GM19025 (cell line): ENCODE data around the gene LIF.
A peak's percentile ranks its signal among the peaks of the same experiment; 100 is the strongest.

Experiments
- ATAC-seq: cut with Tn5 transposase; IDR thresholded peaks from one replicate; pipeline ENCODE4 v1.9.1; 2021; ENCODE audit warnings: mild to moderate bottlenecking, low read depth, moderate library complexity; ENCODE audit not compliant: unreplicated experiment

Gene LIF

GRCh38 chr22:30265823-30266444, 19.4 kb upstream of the LIF start:
- ATAC-seq, result peak; percentile 77

GRCh38 chr22:30265131-30265720, 18.7 kb upstream of the LIF start:
- ATAC-seq, result no peak

GRCh38 chr22:30263883-30264282, 17.3 kb upstream of the LIF start:
- ATAC-seq, result no peak

GRCh38 chr22:30262917-30263741, 16.6 kb upstream of the LIF start:
- no peak for ATAC-seq

GRCh38 chr22:30262112-30262511, 15.6 kb upstream of the LIF start:
- no peak for ATAC-seq

- ATAC-seq, result no peak
Measured at GRCh38 chr22:30261134-30261533, 14.6 kb upstream of the LIF start.

- ATAC-seq, result no peak
Measured at GRCh38 chr22:30260682-30261081, 14.1 kb upstream of the LIF start.

- no peak for ATAC-seq
Measured at GRCh38 chr22:30260276-30260675, 13.7 kb upstream of the LIF start.

GRCh38 chr22:30254314-30254713, 7.8 kb upstream of the LIF start:
- no peak for ATAC-seq

GRCh38 chr22:30253205-30253852, 6.8 kb upstream of the LIF start:
- ATAC-seq, result no peak

GRCh38 chr22:30252411-30253204, 6.0 kb upstream of the LIF start:
- no peak for ATAC-seq

GRCh38 chr22:30251711-30252110, 5.2 kb upstream of the LIF start:
- ATAC-seq, result no peak

GRCh38 chr22:30250661-30251267, 4.2 kb upstream of the LIF start:
- no peak for ATAC-seq

GRCh38 chr22:30250039-30250565, 3.5 kb upstream of the LIF start:
- ATAC-seq, result no peak

GRCh38 chr22:30249049-30250038, 2.8 kb upstream of the LIF start:
- no peak for ATAC-seq

- no peak for ATAC-seq
Measured at GRCh38 chr22:30248484-30248883, 1.9 kb upstream of the LIF start.

- ATAC-seq, result no peak
Measured at GRCh38 chr22:30247974-30248373, 1.4 kb upstream of the LIF start.

- no peak for ATAC-seq
Measured at GRCh38 chr22:30247561-30247960, 1.0 kb upstream of the LIF start.
